ENCODE measurements around the gene SLC38A3.
A peak's percentile ranks its signal among the peaks of the same experiment; 100 is the strongest.

- TF ChIP-seq CTCF (IDR thresholded peaks at IDR 0.05) (no peak), EP300 (IDR thresholded peaks at IDR 0.05) (no peak), POLR2AphosphoS5 (IDR thresholded peaks at IDR 0.05) (peak in 1 of 2 donors; percentile 29), POLR2A (IDR thresholded peaks at IDR 0.05; ENCODE audit: low read depth) (no peak)
These were observed 37.8 kb upstream of the SLC38A3 start for GRCh38 chr3:50167069-50167840.
